WTC11 (cell line): ENCODE results near the gene KRT20. TPM values are rescaled to one million over a fixed set of nuclear protein-coding genes. Genes with fewer than 3 reads are reported as not detected.

Experiments used
- ATAC-seq: fragments of 200-7000 bp; cut with Tn5 transposase; 2 replicates; pipeline ENCODE4 v1.10.0; 2021; ENCODE audit warnings: mild to moderate bottlenecking, moderate library complexity
- CTCF ChIA-PET: fragments of 300-600 bp; sonication (Branson Sonifier 250); formaldehyde crosslinking; loops from one replicate; lab custom pipeline; 2021; ENCODE audit warnings: antibody characterized with exemption; lab: Charles Lee
- POLR2A ChIA-PET: fragments of 350-600 bp; sonication (Branson Sonifier 250); formaldehyde crosslinking; loops from one replicate; lab custom pipeline; 2021; ENCODE audit warnings: antibody characterized with exemption; lab: Charles Lee
- DNase-seq: peaks from one replicate; pipeline ENCODE4 v3.0.0; 2021; ENCODE audit warnings: low spot score
- H3K27ac Mint-ChIP-seq: 2 replicates; pipeline ENCODE4 v1.8.0; 2021; ENCODE audit warnings: mixed read lengths
- H3K27me3 Mint-ChIP-seq: 2 replicates; pipeline ENCODE4 v1.8.0; 2021; ENCODE audit warnings: low read depth, mild to moderate bottlenecking, moderate library complexity, mixed read lengths
- H3K36me3 Mint-ChIP-seq: 2 replicates; pipeline ENCODE4 v1.8.0; 2021; ENCODE audit warnings: mixed read lengths
- H3K4me1 Mint-ChIP-seq: 2 replicates; pipeline ENCODE4 v1.8.0; 2022; ENCODE audit warnings: mixed read lengths
- H3K4me3 Mint-ChIP-seq: 2 replicates; pipeline ENCODE4 v1.8.0; 2021; ENCODE audit warnings: mild to moderate bottlenecking, moderate library complexity, mixed read lengths
- H3K9me3 Mint-ChIP-seq: 2 replicates; pipeline ENCODE4 v1.8.0; 2021; ENCODE audit warnings: mixed read lengths
- ATF2 ChIP-seq: sonication (generic); formaldehyde crosslinking; IDR thresholded peaks from 2 replicates; pipeline ENCODE4 v1.8.1; 2022; ENCODE audit warnings: low read depth, missing genetic modification reagents, borderline replicate concordance
- CREM ChIP-seq: sonication (generic); formaldehyde crosslinking; IDR thresholded peaks from 2 replicates; pipeline ENCODE4 v1.8.1; 2022; ENCODE audit warnings: mild to moderate bottlenecking, missing genetic modification reagents, moderate library complexity
- EMX1 ChIP-seq: fragments of 250-450 bp; sonication (Bioruptor Pico); IDR thresholded peaks from 2 replicates; pipeline ENCODE4 v1.8.0; 2021; ENCODE audit warnings: mild to moderate bottlenecking
- ESRRA ChIP-seq: sonication (generic); formaldehyde crosslinking; IDR thresholded peaks from 2 replicates; pipeline ENCODE4 v1.8.1; 2022; ENCODE audit warnings: mild to moderate bottlenecking, missing genetic modification reagents, borderline replicate concordance
- HMGA2 ChIP-seq: fragments of 250-450 bp; sonication (Bioruptor Pico); IDR thresholded peaks from 2 replicates; pipeline ENCODE4 v1.4.0; 2021; ENCODE audit warnings: mild to moderate bottlenecking, moderate library complexity
- IRF1 ChIP-seq: sonication (generic); formaldehyde crosslinking; IDR thresholded peaks from 2 replicates; pipeline ENCODE4 v1.8.0; 2023; ENCODE audit warnings: missing genetic modification reagents
- KAT7 ChIP-seq: sonication (generic); formaldehyde crosslinking; IDR thresholded peaks from 2 replicates; pipeline ENCODE4 v1.8.1; 2023; ENCODE audit warnings: missing genetic modification reagents, mild to moderate bottlenecking, borderline replicate concordance
- MLX ChIP-seq: sonication (generic); formaldehyde crosslinking; IDR thresholded peaks from 2 replicates; pipeline ENCODE4 v1.8.1; 2023; ENCODE audit warnings: mild to moderate bottlenecking, missing genetic modification reagents, moderate library complexity
- MXD4 ChIP-seq: fragments of 250-450 bp; sonication (Bioruptor Pico); IDR thresholded peaks from 2 replicates; pipeline ENCODE4 v1.8.0; 2021; ENCODE audit warnings: mild to moderate bottlenecking, moderate library complexity, borderline replicate concordance
- MYBL2 ChIP-seq: sonication (generic); formaldehyde crosslinking; IDR thresholded peaks from 2 replicates; pipeline ENCODE4 v1.8.1; 2023; ENCODE audit warnings: mild to moderate bottlenecking, moderate library complexity, missing genetic modification reagents
- NFATC4 ChIP-seq: fragments of 250-450 bp; sonication (Bioruptor Pico); IDR thresholded peaks from 2 replicates; pipeline ENCODE4 v1.9.0; 2021; ENCODE audit warnings: mild to moderate bottlenecking
- RELA ChIP-seq: sonication (generic); formaldehyde crosslinking; IDR thresholded peaks from 2 replicates; pipeline ENCODE4 v1.8.1; 2022; ENCODE audit warnings: missing genetic modification reagents, mild to moderate bottlenecking, borderline replicate concordance
- RORB ChIP-seq: fragments of 250-450 bp; sonication (Bioruptor Pico); IDR thresholded peaks from 2 replicates; pipeline ENCODE4 v1.9.0; 2021; ENCODE audit warnings: mild to moderate bottlenecking
- SMAD3 ChIP-seq: sonication (generic); formaldehyde crosslinking; IDR thresholded peaks from 2 replicates; pipeline ENCODE4 v1.8.0; 2022; ENCODE audit warnings: missing genetic modification reagents, mild to moderate bottlenecking, borderline replicate concordance
- TP53 ChIP-seq: sonication (generic); formaldehyde crosslinking; IDR thresholded peaks from 2 replicates; pipeline ENCODE4 v1.8.1; 2023; ENCODE audit warnings: mild to moderate bottlenecking, missing genetic modification reagents
- USF1 ChIP-seq: sonication (generic); formaldehyde crosslinking; IDR thresholded peaks from 2 replicates; pipeline ENCODE4 v1.8.0; 2022; ENCODE audit warnings: mild to moderate bottlenecking, missing genetic modification reagents
- ZBTB21 ChIP-seq: sonication (generic); formaldehyde crosslinking; IDR thresholded peaks from 2 replicates; pipeline ENCODE4 v1.8.1; 2023; ENCODE audit warnings: mild to moderate bottlenecking, missing genetic modification reagents, borderline replicate concordance
- ZMAT4 ChIP-seq: fragments of 250-450 bp; sonication (Bioruptor Pico); IDR thresholded peaks from 2 replicates; pipeline ENCODE4 v1.9.0; 2021; ENCODE audit warnings: mild to moderate bottlenecking
- ZNF138 ChIP-seq: sonication (generic); formaldehyde crosslinking; conservative IDR thresholded peaks from 2 replicates; pipeline ENCODE4 v1.8.1; 2022; ENCODE audit warnings: mild to moderate bottlenecking, moderate library complexity, missing genetic modification reagents
- ZNF232 ChIP-seq: sonication (generic); formaldehyde crosslinking; IDR thresholded peaks from 2 replicates; pipeline ENCODE4 v1.8.0; 2022; ENCODE audit warnings: mild to moderate bottlenecking, missing genetic modification reagents
- ZNF317 ChIP-seq: sonication (generic); formaldehyde crosslinking; IDR thresholded peaks from 2 replicates; pipeline ENCODE4 v1.8.1; 2023; ENCODE audit warnings: low read depth, mild to moderate bottlenecking, moderate library complexity, missing genetic modification reagents, borderline replicate concordance
- ZNF423 ChIP-seq: fragments of 250-450 bp; sonication (Bioruptor Pico); IDR thresholded peaks from 2 replicates; pipeline ENCODE4 v2.1.2; 2022; ENCODE audit warnings: mild to moderate bottlenecking, moderate library complexity
- ZNF512 ChIP-seq: sonication (generic); formaldehyde crosslinking; IDR thresholded peaks from 2 replicates; pipeline ENCODE4 v1.8.1; 2022; ENCODE audit warnings: missing genetic modification reagents, borderline replicate concordance
- ZNF532 ChIP-seq: fragments of 250-450 bp; sonication (Bioruptor Pico); IDR thresholded peaks from 2 replicates; pipeline ENCODE4 v1.9.0; 2021; ENCODE audit warnings: mild to moderate bottlenecking, borderline replicate concordance
- total RNA-seq: library from RNA; stranded (reverse); gene quantifications from 3 replicates; pipeline ENCODE4 v1.2.3, GENCODE V29; 2021

KRT20 gene
- total RNA-seq, 1 experiment from 2014 or later, result 0.42 TPM

- Mint-ChIP-seq H3K27me3 (no peaks in the 10 kb centered on the region; the same call in 1 of the 2 replicates), H3K9me3 (no peaks in the 10 kb centered on the region; the same call in 1 of the 2 replicates), H3K4me1 (peaks cover 7% of the 10 kb centered on the region; the same call in 1 of the 2 replicates), H3K4me3 (no peak overlapping the region), H3K36me3 (no peaks in the 10 kb centered on the region), H3K27ac (no peak overlapping the region)
- TF ChIP-seq RORB (CRISPR knock-in tag), result no peak
- TF ChIP-seq ZNF423 (CRISPR knock-in tag), result no peak
- TF ChIP-seq MXD4 (CRISPR knock-in tag), result no peak
- TF ChIP-seq ZNF317 (CRISPR knock-in tag), result no peak
- no peak for TF ChIP-seq ATF2 (CRISPR knock-in tag)
- TF ChIP-seq EMX1 (CRISPR knock-in tag), result no peak
- no peak for TF ChIP-seq ZNF532 (CRISPR knock-in tag)
- no peak for TF ChIP-seq IRF1
- no peak for TF ChIP-seq ESRRA (CRISPR knock-in tag)
- TF ChIP-seq KAT7, result no peak
- ChIA-PET POLR2A (no interaction called here), CTCF (no interaction called here)
- no peak for ATAC-seq
- DNase-seq, result no peak
Observed at GRCh38 chr17:40896916-40897455, 11.9 kb upstream of the KRT20 start.

- H3K27me3 Mint-ChIP-seq, result no peaks in the 10 kb centered on the region; the same call in 1 of the 2 replicates
- peaks cover 5% of the 10 kb centered on the region; the same call in 1 of the 2 replicates for H3K4me1 Mint-ChIP-seq
- no peak overlapping the region for H3K4me3 Mint-ChIP-seq
- ATAC-seq (no peak), DNase-seq (no peak)
- CTCF ChIA-PET, result no interaction called here
- H3K9me3 Mint-ChIP-seq, result no peaks in the 10 kb centered on the region; the same call in 1 of the 2 replicates
- POLR2A ChIA-PET, result no interaction called here
- H3K36me3 Mint-ChIP-seq, result no peaks in the 10 kb centered on the region
- no peak overlapping the region for H3K27ac Mint-ChIP-seq
- TF ChIP-seq TP53 (CRISPR knock-in tag) (no peak), ZNF232 (CRISPR knock-in tag) (no peak), ZNF138 (no peak), MLX (CRISPR knock-in tag) (no peak), SMAD3 (CRISPR knock-in tag) (no peak), HMGA2 (CRISPR knock-in tag) (no peak), MYBL2 (CRISPR knock-in tag) (no peak), ZBTB21 (CRISPR knock-in tag) (no peak), ZMAT4 (no peak), CREM (CRISPR knock-in tag) (no peak), USF1 (CRISPR knock-in tag) (no peak), MXD4 (CRISPR knock-in tag) (no peak), NFATC4 (CRISPR knock-in tag) (no peak), ZNF512 (CRISPR knock-in tag) (no peak), RELA (CRISPR knock-in tag) (no peak), IRF1 (no peak)
Observed at GRCh38 chr17:40895106-40895730, 10.2 kb upstream of the KRT20 start.
